NB4 (cell line): ENCODE data around the gene DGKG.

Experiments used
- DNase-seq: peaks from one replicate; pipeline ENCODE4 v3.0.0; 2010; ENCODE audit warnings: low read depth
- H3K4me3 ChIP-seq: one replicate; pipeline ENCODE4 v1.5.1; 2011; ENCODE audit warnings: mild to moderate bottlenecking, low read depth, low read length, moderate library complexity
- MYC ChIP-seq: IDR thresholded peaks from 2 replicates; pipeline ENCODE4 v1.6.1; 2011; ENCODE audit warnings: low read depth, low read length
- POLR2A ChIP-seq: IDR thresholded peaks from 2 replicates; pipeline ENCODE4 v1.6.1; 2011; ENCODE audit warnings: mild to moderate bottlenecking; ENCODE audit not compliant: insufficient read length; ENCODE audit errors: extremely low read depth
- TF ChIP-seq, protein P1 (sequence below): IDR thresholded peaks from one replicate; pipeline ENCODE4 v1.5.1; 2012; ENCODE audit warnings: low read depth, low read length
- TF ChIP-seq, protein P2 (sequence below): IDR thresholded peaks from 2 replicates; pipeline ENCODE4 v1.6.1; 2011; ENCODE audit warnings: low read depth, low read length

Gene DGKG

DNA sequence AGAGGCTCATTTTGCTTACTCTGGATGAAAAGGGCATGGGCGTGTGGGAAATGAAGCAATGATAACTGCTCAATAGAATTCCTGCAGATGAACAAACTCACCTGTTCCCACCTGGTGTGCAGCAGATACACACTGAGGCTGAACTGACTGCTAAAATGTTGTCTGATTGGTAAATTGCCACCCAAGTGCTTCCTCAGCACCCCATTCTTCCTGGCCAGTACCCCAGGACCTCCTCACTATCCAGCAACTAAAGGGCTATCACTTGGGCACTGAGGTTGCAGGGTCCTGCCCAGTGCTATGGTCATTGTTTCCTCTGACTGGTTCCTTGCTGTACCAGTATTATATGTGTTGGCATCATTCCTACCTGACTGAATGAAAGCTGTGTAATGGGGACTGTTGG is 38.0 kb upstream of the DGKG start:
- H3K4me3 ChIP-seq, result no peak overlapping the region
- no peak for DNase-seq
- TF ChIP-seq, protein P1, sequence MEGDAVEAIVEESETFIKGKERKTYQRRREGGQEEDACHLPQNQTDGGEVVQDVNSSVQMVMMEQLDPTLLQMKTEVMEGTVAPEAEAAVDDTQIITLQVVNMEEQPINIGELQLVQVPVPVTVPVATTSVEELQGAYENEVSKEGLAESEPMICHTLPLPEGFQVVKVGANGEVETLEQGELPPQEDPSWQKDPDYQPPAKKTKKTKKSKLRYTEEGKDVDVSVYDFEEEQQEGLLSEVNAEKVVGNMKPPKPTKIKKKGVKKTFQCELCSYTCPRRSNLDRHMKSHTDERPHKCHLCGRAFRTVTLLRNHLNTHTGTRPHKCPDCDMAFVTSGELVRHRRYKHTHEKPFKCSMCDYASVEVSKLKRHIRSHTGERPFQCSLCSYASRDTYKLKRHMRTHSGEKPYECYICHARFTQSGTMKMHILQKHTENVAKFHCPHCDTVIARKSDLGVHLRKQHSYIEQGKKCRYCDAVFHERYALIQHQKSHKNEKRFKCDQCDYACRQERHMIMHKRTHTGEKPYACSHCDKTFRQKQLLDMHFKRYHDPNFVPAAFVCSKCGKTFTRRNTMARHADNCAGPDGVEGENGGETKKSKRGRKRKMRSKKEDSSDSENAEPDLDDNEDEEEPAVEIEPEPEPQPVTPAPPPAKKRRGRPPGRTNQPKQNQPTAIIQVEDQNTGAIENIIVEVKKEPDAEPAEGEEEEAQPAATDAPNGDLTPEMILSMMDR, result no peak

DNA sequence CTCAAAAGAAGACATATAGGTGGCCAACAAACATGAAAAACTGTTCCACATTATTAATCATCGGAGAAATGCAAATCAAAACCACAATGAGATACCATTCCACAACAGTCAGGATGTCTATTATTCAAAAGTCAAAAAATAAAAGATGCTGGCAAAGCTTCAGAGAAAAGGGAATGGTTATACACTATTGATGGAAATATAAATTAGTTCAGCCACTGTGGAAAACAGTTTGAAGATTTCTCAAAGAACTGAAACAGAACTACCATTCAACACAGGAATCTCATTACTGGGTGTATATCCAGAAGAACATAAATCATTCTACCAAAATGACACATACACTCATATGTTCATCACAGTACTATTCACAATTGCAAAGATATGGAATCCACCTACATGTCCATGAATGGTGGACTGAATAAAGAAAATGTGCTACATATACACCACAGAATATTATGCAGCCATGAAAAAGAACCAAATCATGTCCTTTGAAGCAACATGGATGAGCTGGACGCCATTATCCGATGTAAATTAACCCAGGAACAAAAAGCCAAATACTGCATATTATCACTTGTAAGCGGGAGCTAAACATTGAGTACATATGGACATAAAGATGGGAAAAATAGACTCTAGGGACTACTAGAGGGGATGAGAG is 32.7 kb upstream of the DGKG start:
- no peak for DNase-seq
- TF ChIP-seq MYC, result no peak
- TF ChIP-seq, protein P2, sequence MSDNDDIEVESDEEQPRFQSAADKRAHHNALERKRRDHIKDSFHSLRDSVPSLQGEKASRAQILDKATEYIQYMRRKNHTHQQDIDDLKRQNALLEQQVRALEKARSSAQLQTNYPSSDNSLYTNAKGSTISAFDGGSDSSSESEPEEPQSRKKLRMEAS, result no peak
- no peak overlapping the region for H3K4me3 ChIP-seq

DNA sequence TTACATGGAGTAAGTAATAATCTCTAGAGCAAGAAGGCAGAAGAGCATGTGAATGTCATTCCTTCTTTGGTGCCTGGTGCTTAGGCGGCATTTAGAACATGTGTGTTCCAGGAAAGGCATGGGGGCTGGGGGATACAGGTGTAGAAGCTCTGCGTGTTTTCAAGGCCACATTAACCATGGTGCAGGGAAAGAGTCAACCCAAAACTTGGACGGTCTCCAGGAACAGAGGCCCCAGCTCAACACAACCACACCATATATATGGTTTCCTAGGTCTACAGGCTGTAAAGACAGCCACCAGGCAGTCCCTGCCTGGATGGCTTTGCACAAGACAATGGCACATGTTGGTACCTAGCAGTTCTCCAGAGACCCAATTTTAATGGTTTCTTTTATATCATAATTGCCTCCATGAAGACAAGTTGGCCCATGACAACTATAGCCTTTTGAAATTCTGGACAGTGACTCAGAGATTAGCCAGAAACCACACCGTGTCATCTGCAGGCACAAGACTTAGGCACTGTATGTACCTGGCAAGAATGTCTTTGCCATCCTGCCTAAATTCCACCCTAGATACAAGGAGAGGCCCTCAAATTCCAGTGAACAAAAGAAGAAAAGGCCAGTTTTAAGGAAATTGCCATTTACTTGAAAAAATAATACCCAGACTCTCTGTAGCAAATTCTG is 25.0 kb upstream of the DGKG start:
- DNase-seq, result no peak
- TF ChIP-seq MYC (no peak), POLR2A (no peak)
- TF ChIP-seq, protein P2, result no peak
- TF ChIP-seq, protein P1, result no peak
- H3K4me3 ChIP-seq, result no peak overlapping the region

DNA sequence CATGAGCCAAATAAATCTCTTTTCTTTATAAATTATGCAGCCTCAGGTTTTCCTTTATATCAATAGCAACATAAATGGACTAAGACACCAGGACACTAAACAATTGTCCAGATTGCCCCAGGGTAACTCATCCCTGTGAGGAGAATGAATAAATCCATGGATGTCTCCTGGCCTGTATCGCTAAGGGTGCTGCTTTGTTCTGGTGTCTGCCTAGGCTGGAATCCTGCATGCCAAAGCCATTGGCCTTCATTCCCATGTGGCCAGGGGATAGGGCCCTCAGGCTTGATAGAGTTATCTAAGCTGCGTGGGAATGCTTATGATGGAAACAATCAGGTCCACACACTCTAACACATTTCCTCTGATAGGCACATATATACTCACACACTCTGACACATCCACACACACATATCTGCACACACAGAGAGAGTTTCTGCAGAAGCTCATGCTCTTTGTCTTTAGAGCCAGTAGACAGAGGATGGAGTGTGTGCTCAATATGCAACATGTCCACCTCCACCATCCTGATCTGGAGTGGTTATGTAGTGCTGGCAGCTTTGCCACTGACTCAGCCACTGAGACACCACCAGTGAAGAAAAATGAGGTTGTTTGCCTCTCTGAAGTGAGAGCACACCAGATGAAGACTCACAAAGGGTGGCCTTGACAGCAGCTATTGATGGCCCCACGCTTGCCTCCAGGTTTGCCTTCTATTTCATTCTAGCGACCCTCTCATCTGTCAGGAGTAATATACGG is 24.0 kb upstream of the DGKG start:
- no peak for DNase-seq
- TF ChIP-seq POLR2A (no peak), MYC (no peak)
- TF ChIP-seq, protein P1, result no peak
- TF ChIP-seq, protein P2, result no peak
- no peak overlapping the region for H3K4me3 ChIP-seq

GRCh38 chr3:186383026-186383993 is 21.3 kb upstream of the DGKG start:
- TF ChIP-seq POLR2A, result no peak
- TF ChIP-seq MYC, result no peak
- TF ChIP-seq, protein P2, result no peak
- TF ChIP-seq, protein P1, result no peak
- no peak overlapping the region for H3K4me3 ChIP-seq
- DNase-seq, result no peak
